8988T (cell line): ENCODE results near the gene MGAT4A.
"Not testable (repeated sequence)": the region's sequence is repeated elsewhere in the genome, so short reads cannot be mapped to it uniquely, and the experiment has no call there.

Source experiments
- DNase-seq: peaks from one replicate; pipeline ENCODE4 v3.0.0; 2011

MGAT4A gene

DNA sequence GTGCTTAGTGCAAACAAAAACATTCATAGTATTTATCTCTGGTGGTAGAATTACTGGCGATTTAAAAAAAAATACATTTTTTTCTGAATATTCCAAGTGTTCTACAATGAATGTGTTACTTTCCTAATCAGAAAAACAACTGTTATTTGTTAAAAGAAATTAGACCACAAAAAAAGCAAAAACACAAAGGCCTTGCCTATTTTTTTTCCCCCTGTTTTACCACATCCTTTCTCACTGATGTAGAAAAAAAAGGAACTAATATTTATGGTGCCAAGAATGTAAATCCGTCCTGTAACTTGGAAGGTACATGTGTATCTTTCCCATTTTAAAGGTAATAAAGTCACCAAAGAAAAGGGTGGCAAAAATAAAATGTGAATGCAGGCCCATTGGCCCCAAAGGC is 28.4 kb upstream of the MGAT4A start:
- DNase-seq, result no peak

DNA sequence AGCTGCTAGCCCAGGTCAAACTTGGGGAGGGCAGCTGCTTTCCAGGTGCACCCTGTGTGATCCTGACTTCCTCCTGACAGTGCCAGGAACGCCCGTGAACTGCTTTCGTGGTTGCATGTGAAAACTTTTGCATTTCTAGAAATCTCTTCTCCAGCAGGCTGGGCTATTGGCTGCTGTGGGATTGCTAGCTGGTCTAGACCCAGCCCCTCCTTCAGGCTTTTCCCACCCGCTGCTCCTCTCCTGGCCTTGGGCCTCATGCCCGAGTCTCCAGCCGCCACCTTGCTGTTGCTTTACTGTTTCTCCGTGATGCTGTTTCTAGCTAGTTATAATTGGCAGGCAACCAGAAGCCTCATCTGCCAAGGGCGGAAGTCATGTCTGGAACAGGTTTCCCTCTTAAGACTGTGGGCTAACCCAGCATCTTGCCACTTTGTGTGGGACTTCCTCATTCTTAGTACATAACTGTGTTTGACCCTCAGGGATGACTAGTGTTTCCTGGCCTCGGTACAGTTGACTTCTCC is 27.0 kb upstream of the MGAT4A start:
- DNase-seq, result peak; percentile 73

DNA sequence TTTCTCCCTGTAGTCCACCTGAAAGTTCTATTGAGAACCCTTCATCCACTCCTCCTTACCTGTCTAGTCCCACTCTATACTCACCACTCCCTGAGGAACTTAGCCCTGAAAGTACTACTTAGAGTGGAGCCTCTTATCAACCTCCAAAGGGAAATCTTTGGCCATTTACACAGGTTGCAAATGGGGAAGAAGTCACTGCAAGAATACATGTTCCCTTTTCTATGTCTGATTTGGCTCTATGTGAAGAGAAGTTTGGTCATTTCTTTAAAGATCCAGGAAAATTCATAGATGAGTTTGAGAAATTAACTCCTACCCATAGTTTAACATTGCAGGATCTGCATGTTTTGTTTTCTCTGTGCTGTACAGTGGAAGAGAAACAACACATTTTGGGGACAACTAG is 22.9 kb upstream of the MGAT4A start:
- no peak for DNase-seq

DNA sequence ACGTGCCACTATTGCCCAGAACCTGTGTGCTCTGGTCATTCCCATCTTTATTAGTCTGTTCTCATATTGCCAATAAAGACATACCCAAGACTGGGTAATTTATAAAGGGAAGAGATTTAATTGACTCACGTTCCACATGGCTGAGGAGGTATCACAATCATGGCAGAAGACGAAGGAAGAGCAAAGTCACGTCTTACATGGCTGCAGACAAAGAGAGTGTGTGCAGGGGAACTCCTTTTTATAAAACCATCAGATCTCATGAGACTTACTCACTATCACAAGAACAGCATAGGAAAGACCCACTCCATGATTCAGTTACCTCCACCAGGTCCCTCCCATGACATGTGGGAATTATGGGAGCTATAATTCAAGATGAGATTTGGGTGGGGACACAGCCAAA is 21.8 kb upstream of the MGAT4A start:
- not testable (repeated sequence) for DNase-seq

DNA sequence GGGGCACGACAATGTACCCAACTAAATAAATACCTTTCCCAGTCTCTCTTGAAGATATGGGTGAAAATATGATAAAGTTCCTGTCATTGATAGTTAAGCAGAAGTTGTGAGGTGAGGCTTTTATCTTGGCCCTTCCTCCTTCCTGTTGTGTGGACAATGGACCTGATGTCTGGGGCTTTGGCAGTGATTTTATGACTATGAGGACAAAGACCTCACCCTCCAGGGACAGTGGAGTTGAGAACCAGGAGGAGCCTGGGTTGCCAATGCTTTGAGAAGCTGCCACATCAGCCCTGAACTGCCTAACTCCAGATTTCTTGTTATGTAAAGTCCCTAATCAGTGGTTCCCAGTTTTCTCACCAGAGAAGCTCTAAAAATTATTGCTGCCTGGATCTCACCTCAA is 20.8 kb upstream of the MGAT4A start:
- DNase-seq, result no peak

DNA sequence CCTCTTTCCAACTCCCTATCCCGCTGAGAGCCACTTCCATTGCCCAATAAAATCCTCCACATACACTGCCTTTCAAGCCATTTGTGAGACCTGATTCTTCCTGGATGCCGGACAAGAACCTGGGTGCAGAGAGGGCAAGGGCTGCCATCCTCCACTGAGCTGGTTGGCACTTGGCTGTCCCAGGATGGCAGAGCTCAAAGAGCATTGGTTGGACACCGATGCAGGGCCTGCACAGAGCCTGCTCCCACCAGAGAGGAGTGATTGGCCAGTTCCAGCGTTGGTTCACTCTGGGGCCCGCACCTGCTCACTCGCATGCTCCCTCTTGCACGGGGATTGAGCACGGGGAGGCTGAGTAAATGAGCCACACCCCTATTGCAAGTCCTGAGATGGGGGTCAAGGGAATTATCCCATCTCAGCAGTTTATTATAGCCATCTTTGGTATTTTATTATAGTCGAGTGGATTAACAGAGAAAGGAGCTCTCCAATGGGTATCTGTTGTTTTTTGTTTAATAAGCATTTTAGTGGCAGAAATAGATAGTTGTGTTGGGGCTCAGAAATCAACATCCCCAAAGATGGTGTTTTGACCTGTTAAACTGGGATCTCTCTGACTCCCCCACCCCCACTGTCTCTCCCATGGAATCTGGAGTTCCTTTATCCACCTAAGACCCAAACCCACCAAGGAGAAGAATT is 19.8 kb upstream of the MGAT4A start:
- no peak for DNase-seq

DNA sequence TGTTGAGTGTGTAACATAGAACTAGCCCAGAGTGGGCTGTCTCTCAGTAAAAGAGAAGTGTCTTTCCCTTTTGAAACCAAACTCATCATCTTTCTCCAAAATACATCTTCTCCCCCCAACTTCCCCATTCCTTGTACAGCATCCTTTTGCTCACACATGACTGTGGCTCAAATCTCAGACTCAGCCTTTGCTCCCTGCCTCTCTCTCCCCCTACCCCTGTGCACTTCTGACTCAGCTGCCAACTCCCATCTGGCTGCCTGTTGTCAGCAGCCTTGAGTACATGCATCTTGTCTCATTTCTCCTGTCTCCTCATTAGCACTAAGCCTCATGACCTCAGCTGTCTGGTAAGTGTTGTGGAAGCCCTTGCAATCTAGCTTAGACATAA is 18.1 kb upstream of the MGAT4A start:
- no peak for DNase-seq

DNA sequence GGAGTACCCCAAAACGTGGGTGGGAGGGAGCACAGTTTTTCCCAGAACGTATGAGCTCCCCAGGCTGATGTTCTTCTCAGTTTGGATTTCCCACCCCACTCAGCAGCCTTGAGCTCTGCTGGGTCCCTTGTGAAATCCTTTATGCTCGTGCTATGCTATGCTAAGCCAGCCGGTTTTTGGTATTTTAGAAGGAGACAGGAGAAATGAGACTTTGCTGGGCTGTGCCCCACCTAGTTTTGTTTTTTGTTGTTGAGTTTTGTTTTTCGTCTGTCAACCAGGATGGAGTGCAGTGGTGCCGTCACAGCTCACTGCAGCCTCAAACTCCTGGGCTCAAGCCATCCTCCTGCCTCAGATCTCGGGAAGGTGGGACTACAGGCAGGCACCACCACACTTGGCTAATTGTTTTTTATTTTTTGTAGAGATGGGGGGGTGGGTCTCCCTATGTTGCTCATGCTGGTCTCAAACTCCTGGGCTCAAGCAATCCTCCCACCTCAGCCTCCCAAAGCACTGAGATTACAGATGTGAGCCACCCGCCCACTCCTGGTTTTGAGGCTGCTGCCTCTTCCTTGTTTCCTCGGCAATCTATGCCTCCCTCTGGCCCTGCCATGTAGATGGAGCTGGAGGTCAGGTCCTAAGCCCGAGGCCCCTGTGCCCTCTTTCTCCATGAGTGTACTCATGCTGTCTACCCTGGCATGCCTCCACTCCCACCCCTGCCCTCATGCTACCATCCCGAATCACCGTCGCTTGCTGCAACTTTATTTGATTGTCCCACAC is 17.5 kb upstream of the MGAT4A start:
- DNase-seq, result no peak

DNA sequence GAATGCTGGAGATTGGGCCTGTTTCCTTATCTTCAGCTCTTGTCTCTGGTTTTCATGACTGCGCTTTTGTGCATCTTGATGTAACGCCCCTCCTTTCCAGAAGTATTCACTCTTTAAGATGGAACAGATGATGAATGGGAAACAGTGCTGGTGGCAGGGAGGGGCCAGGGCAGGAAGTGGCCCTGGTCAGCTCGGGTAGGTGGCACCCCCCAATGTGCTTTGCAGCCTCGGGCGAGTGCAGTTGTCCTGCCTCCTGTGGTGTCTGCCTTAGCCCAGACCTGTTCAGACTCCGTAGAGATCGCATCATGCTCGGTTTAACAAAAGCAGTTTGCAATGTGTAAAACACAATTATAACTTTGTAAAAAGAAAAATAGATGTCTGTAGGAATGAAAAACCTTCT is 17.0 kb upstream of the MGAT4A start:
- no peak for DNase-seq

DNA sequence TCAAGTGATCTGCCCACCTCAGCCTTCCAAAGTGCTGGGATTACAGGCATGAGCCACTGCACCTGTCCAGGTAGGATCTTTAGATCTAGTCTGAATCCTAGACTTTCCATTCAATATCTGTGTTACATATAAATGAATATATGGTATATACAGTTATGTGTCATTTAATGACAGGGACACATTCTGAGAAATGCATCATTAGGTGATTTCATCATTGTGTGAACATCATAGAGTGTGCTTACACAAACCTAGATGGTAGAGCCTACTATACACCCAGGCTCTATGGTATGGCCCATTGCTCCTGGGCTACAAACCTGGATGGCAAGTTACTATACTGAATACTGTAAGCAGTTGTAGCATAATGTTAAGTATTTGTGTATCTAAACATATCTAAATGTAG is 15.5 kb upstream of the MGAT4A start:
- no peak for DNase-seq

DNA sequence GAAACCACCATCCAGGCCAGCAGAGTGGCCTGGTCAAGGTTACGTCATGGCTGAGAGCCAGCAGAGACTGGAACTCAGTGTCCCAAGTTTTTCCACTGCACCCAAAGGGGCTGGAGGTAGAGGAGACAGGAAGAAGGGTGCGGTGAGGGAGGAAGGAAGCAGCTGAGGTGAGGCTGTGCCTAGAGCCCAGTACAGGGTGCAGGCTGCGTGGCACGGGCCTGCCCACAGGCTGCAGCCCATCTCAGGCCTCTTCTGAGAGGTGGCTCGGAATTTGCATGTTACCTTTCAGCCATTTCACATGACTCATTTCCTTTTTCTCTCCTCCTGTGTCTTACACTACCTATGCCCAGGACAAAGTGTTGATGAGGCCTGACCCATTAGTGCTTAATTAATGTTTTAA is 13.7 kb upstream of the MGAT4A start:
- no peak for DNase-seq

DNA sequence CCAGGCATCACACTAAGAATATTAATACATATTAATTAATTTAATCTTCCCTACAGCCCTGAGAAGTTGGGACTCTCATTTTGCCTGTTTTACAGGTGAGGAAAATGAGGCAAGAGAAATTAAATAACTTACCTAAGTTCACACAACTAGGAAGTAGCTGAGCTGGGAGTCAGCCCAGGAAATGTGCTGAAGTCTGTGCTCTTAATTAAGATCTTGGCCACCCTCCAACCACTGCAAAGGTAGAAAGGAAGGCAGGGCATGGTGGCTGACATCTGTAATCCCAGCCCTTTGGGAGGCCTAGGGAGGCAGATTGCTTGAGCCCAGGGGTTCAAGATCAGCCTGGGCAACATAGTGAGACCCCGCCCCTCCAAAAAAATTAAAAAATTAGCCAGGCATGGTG is 12.9 kb upstream of the MGAT4A start:
- DNase-seq, result no peak

DNA sequence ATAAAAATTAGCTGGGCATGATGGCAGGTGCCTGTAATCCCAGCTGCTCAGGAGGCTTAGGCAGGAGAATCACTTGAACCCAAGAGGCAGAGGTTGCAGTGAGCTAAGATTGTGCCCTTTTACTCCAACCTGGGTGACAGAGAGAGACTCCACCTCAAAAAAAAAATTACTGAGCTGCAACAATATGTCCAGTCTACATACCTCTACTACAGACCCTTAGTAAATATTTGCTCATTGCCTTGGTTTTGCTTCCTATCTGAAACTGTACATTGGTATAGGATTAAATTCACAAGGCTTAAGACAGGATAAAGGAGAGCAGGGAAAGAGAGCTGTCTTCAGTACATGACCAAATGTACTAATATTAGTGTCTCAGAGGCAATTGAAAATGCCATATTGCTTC is 8.1 kb upstream of the MGAT4A start:
- no peak for DNase-seq

DNA sequence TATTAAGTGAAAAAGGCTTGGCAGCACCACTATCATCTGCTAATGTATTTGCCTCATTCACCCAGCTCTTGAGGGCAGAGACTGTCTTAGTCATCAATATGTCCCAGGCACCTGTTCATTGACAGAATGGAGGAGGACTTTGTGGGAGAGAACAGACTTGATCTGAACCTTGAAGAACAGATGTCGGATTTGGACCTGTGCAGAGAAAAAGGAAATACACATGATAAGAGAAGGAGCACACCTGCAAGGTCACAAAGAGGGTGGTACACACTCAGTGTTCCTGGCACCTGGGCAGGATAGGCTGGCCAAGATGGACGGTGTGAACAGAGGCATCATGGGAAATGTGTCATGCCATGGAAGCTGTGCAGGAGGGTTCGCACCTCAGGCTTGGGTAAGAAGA is 7.4 kb upstream of the MGAT4A start:
- no peak for DNase-seq

DNA sequence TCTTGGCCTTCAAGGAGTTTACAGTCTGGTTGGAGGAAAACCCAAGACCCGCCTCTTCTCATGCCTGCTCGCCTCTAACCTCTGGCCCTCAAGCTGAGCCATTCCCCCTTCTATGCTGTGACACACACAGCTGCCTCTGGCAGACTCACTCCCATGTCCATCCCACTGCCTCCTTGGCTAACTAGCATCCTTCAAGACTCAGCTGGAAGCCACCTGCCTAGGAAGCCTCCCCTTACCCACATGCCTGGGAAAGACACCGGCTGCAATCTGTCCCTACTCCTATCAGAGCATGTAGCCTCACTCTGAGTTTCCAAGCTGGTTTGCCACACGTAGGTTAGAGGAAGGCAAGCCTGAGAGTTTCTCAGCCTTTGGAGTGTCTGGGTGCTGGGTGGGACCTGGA is 6.9 kb upstream of the MGAT4A start:
- DNase-seq, result no peak

DNA sequence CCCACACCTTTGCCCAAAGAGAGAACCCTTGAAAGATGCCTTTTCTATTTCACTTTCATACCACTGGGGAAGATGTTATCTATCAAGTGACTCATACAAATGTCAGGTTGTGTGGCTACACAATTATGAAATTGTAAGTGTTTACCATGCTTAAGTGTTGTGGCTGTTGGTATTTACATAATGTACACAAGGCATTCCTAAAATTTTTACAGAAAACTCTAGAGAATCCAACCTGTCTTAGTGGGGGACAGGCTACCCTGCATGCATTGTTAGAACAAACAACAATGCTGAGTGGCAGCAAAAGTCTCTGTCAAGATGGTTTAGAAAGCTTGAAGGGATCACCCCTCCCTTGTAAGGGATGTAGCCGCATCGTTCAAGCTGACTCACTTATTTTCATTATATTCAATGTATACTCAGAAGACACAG is 5.5 kb upstream of the MGAT4A start:
- DNase-seq, result no peak

DNA sequence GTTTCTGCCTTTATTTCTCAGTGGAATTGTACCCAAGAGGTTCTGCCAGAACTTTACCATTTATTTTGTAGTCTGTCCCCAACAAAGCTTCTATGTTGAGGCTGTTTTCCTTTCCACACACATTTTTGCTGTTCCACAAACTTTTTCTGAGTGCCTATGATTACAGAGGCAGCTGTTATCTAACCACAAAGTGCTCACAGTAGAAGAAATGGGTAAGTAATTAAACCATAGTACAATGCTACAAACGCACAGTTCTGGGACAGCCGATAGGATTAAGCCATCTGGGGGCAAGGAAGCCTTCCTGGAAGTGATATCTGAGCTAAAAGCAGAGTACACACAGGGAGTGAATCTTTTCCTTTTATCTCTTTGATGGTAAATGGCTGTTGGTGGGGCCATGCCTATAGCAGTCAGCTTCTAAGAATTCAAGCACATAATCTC is 3.9 kb upstream of the MGAT4A start:
- no peak for DNase-seq

DNA sequence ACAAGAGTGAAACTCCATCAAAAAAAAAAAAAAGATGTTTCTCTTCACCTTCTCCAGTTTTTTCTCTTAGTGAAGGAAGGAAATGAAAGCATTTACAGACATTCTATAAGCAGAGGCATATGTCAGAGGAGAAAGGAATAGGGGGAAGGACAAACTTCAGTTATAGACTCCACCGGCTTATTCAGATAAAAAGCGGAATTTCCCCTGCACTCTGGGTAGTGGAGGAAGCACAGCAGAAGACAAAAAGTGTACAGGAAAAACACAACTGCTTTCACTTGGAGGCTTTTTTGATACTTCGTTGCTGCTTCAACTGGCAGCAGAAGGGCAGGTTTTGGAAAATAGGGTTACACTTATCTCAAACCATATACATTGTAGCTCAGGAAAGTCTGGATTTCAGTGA is 3.2 kb upstream of the MGAT4A start:
- no peak for DNase-seq

DNA sequence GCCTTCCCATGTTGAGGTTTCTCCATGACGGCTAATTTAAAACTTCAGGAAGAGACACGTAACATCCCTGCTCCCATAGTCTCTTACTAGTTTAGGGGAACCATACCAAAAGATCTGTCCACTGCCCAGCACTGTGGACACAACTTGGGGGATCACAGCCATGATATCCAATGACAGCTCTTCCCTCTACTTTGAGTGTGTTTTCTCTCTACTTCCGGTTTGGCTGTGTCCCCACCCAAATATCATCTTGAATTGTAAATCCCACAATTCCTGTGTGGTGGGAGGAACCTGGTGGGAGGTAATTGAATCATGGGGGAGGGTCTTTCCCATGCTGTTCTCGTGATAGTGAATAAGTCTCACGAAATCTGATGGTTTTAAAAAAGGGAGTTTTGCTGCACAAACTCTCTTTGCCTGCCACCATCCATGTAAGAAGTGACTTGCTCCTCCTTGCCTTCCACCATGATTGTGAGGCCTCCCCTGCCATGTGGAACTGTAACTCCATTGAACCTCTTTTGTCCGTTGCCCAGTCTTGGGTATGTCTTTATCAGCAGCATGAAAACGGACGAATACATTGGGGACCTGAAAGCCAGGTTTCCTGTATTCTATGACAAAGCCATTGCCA is 1.6 kb upstream of the MGAT4A start:
- no peak for DNase-seq

DNA sequence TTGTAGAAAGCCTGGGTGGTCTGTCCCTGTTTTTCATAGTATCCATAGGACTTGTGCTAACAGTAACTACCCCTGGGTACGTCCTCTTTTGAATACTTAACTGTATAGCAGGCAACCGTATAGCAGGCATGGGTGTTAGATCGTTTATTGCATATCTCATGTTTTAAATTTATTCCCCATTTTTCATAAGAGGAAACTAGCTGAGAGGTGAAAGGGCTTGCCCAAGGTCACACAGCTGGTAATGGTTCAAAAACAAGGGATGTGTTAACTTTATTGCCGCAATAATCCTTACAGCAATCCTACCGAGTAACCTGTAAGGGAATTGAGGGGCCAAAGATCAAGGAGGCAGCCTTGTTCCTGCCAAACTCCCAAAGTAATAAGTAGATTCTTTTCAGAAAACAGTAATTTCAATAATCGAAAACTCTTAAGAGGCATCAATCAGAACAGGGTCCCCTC is 990 bp upstream of the MGAT4A start:
- no peak for DNase-seq

DNA sequence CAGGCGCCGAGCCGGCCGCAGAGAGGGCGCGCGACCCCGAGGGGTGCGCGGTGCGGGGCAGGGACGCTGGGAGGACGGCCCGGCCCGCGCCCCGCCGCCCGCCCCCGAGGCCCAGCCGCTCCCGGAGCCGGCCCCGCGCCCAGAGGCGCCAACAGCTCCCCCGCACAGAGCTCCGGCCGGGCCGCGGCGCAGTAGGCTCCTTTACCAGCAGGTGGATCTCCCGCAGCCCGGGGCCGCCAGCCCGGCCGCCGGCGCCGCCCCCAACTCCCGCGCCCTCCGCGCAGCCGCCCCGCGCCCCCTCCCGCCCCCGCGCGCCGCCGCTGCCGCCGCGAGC is 258 bp downstream of the MGAT4A start:
- peak; percentile 89 for DNase-seq

DNA sequence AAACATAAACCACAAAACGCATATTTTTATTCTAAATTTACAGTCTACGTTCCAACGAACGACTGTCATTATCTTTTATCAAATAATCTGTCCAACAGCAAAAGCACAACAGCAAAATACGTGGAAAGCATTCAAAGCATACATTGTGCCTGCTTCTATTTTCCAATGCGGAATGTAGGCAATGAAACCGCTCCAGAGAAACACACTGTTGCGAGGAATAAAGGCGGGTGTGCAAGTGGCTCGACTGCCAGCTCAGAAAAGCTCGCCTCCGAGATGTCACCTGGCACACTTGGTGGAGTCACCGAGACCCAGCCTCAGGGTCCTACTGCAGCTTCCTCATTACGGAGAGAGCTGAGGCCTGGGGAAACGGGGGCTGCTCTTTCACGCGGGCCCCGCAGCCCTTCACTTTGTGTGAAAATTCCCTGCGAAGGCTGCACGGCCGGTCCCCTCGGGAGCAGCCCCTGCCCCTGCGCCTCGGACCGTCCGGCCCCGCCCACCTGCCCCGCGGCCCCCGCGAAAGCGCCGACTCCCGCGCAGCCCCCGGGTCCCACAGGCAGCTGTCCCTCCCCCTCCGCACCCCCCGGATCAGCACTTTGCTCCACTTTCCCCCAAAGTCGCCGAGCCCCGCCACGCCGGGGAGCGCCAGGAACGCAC is 752 bp downstream of the MGAT4A start:
- DNase-seq, result peak; percentile 46

DNA sequence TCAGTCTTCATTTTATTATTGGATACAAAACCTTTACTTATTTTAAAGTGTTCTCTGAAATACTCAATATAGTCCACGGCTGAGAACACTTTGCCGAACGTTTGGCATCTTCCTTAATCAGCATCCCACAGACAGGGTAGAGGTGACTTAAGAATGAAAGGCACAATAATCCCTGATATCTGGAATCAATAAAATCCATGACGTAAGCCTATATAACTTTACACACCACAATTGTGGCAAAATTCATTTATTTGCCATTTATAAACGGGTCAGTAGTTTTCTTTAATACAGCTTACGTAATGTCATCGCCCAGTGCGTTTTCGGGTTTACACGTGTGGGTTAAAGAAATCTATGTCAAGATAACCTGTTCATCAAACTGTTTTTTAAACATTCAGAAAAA is 1.3 kb downstream of the MGAT4A start:
- no peak for DNase-seq
